HepG2 (cell line): ENCODE measurements around the gene CENPE. TPM values are rescaled to one million over a fixed set of nuclear protein-coding genes. Genes with fewer than 3 reads are reported as not detected.

Experiments
- BRCA1 ChIP-seq: sonication (generic); formaldehyde crosslinking; IDR thresholded peaks from 2 replicates; pipeline ENCODE4 v1.4.0; 2020; ENCODE audit warnings: missing genetic modification reagents
- CENPBD1 ChIP-seq: sonication (generic); formaldehyde crosslinking; IDR thresholded peaks from 2 replicates; pipeline ENCODE4 v1.8.0; 2022; ENCODE audit warnings: missing genetic modification reagents, low read depth, mild to moderate bottlenecking, borderline replicate concordance
- CHD2 ChIP-seq: IDR thresholded peaks from 2 replicates; pipeline ENCODE4 v1.6.1; 2011; ENCODE audit warnings: low read depth, low read length, improper control_type of control experiment
- FOXA1 ChIP-seq, 2 experiments: fragments of 450-650 bp in 1 of 2; sonication (generic) in 1 of 2; formaldehyde crosslinking in 1 of 2; IDR thresholded peaks; 2 replicates each; pipeline versions ENCODE4 v1.4.0 to v1.6.1; 2016 to 2020; ENCODE audit warnings: missing genetic modification reagents in 1 of 2
- FOXC1 ChIP-seq: sonication (generic); formaldehyde crosslinking; IDR thresholded peaks from 2 replicates; pipeline ENCODE4 v1.8.0; 2022; ENCODE audit warnings: mild to moderate bottlenecking, missing genetic modification reagents, borderline replicate concordance
- GLI4 ChIP-seq: sonication (generic); formaldehyde crosslinking; IDR thresholded peaks from 2 replicates; pipeline ENCODE4 v1.5.1; 2020; ENCODE audit warnings: missing genetic modification reagents, mild to moderate bottlenecking, moderate library complexity, borderline replicate concordance
- ISL2 ChIP-seq: sonication (generic); formaldehyde crosslinking; IDR thresholded peaks from 2 replicates; pipeline ENCODE4 v1.5.0; 2020; ENCODE audit warnings: missing genetic modification reagents
- JUN ChIP-seq: sonication (generic); formaldehyde crosslinking; IDR thresholded peaks from 2 replicates; pipeline ENCODE4 v1.4.0; 2020; ENCODE audit warnings: mild to moderate bottlenecking, missing genetic modification reagents
- KLF15 ChIP-seq: sonication (generic); formaldehyde crosslinking; IDR thresholded peaks from 2 replicates; pipeline ENCODE4 v1.8.1; 2023; ENCODE audit warnings: borderline replicate concordance, mild to moderate bottlenecking, inconsistent platforms, missing genetic modification reagents, mixed read lengths
- MAZ ChIP-seq, 2 experiments: sonication (generic) in 1 of 2; formaldehyde crosslinking in 1 of 2; IDR thresholded peaks; 2 replicates each; pipeline versions ENCODE4 v1.5.0 to v1.6.1; 2012 to 2020; ENCODE audit warnings: low read depth in 2 of 2, mild to moderate bottlenecking in 2 of 2, borderline replicate concordance in 1 of 2, improper control_type of control experiment in 1 of 2, low read length in 1 of 2, missing genetic modification reagents in 1 of 2, moderate library complexity in 1 of 2
- MXI1 ChIP-seq: IDR thresholded peaks from 3 replicates; pipeline ENCODE4 v1.6.1; 2012; ENCODE audit warnings: low read depth, low read length, inconsistent platforms, borderline replicate concordance
- NCOA2 ChIP-seq: sonication (generic); formaldehyde crosslinking; IDR thresholded peaks from 2 replicates; pipeline ENCODE4 v1.8.0; 2022; ENCODE audit warnings: inconsistent platforms
- NFIC ChIP-seq: IDR thresholded peaks from 2 replicates; pipeline ENCODE4 v1.6.1; 2012; ENCODE audit warnings: mild to moderate bottlenecking, low read length, inconsistent platforms
- NFKBIZ ChIP-seq: IDR thresholded peaks from 2 replicates; pipeline ENCODE4 v1.6.1; 2018; ENCODE audit warnings: missing genetic modification reagents, missing compliant biosample characterization
- TOPORS ChIP-seq: sonication (generic); formaldehyde crosslinking; IDR thresholded peaks from 2 replicates; pipeline ENCODE4 v1.8.0; 2023; ENCODE audit warnings: mild to moderate bottlenecking, missing genetic modification reagents
- YEATS4 ChIP-seq: sonication (generic); formaldehyde crosslinking; IDR thresholded peaks from 2 replicates; pipeline ENCODE4 v1.4.0; 2020; ENCODE audit warnings: missing genetic modification reagents, borderline replicate concordance
- ZBTB21 ChIP-seq: sonication (generic); formaldehyde crosslinking; IDR thresholded peaks from 2 replicates; pipeline ENCODE4 v1.4.0; 2020; ENCODE audit warnings: missing genetic modification reagents
- ZFY ChIP-seq: sonication (generic); formaldehyde crosslinking; IDR thresholded peaks from 2 replicates; pipeline ENCODE4 v1.4.0; 2020; ENCODE audit warnings: missing genetic modification reagents
- ZNF24 ChIP-seq: fragments of 450-650 bp; IDR thresholded peaks from 2 replicates; pipeline ENCODE4 v1.6.1; 2017; ENCODE audit warnings: antibody characterized with exemption, mild to moderate bottlenecking
- ZNF329 ChIP-seq: sonication (generic); formaldehyde crosslinking; IDR thresholded peaks from 2 replicates; pipeline ENCODE4 v1.9.0; 2021; ENCODE audit warnings: low read depth, mild to moderate bottlenecking, missing genetic modification reagents
- ZNF33B ChIP-seq: sonication (generic); formaldehyde crosslinking; IDR thresholded peaks from 2 replicates; pipeline ENCODE4 v1.5.1; 2020; ENCODE audit warnings: mild to moderate bottlenecking, missing genetic modification reagents
- ZNF431 ChIP-seq: sonication (generic); formaldehyde crosslinking; IDR thresholded peaks from 2 replicates; pipeline ENCODE4 v1.9.0; 2022; ENCODE audit warnings: missing genetic modification reagents, low read depth, mild to moderate bottlenecking, borderline replicate concordance
- ZNF761 ChIP-seq: sonication (generic); formaldehyde crosslinking; conservative IDR thresholded peaks from 2 replicates; pipeline ENCODE4 v1.4.0; 2020; ENCODE audit warnings: mild to moderate bottlenecking, missing genetic modification reagents
- polyA plus RNA-seq, 8 experiments: library from polyadenylated mRNA; depleted of rRNA in 3 of 8; stranded (reverse) in 7 of 8; unstranded in 1 of 8; fragments of >200 nt; fragmentation: Illumina TruSeq in 4 of 8; extraction: Trizol in 4 of 8; gene quantifications; 2 replicates each; pipeline versions ENCODE4 v1.2.1 to v1.2.3, GENCODE V29; 2011 to 2016; ENCODE audit warnings: low read depth in 4 of 8, missing spikeins in 1 of 8, mixed read lengths in 1 of 8; ENCODE audit not compliant: insufficient read depth in 1 of 8
- total RNA-seq, 5 experiments: library from RNA; depleted of rRNA; stranded (reverse); fragments of >200 nt; fragmentation: Illumina TruSeq; extraction: Trizol; gene quantifications; 2 replicates each; pipeline ENCODE4 v1.2.3, GENCODE V29; 2016; ENCODE audit warnings: low read depth in 1 of 5
- TF ChIP-seq, protein P1 (sequence below): IDR thresholded peaks from 2 replicates; pipeline ENCODE4 v1.6.1; 2016; ENCODE audit warnings: mild to moderate bottlenecking
- TF ChIP-seq, protein P2 (sequence below): sonication (generic); formaldehyde crosslinking; IDR thresholded peaks from 2 replicates; pipeline ENCODE4 v1.8.1; 2023; ENCODE audit warnings: mild to moderate bottlenecking, missing genetic modification reagents, borderline replicate concordance
- TF ChIP-seq, protein P3 (sequence below): sonication (generic); formaldehyde crosslinking; IDR thresholded peaks from 2 replicates; pipeline ENCODE4 v1.5.0; 2020; ENCODE audit warnings: missing genetic modification reagents
- TF ChIP-seq, protein P4 (sequence below): IDR thresholded peaks from 2 replicates; pipeline ENCODE4 v1.6.1; 2016; ENCODE audit warnings: low read depth

Gene CENPE
- total and polyA plus RNA-seq, 2 of the 13 experiments (the other 11 are each of a cell fraction or from before 2014, with no cell fraction given) = 2.1 to 19.8 TPM

DNA sequence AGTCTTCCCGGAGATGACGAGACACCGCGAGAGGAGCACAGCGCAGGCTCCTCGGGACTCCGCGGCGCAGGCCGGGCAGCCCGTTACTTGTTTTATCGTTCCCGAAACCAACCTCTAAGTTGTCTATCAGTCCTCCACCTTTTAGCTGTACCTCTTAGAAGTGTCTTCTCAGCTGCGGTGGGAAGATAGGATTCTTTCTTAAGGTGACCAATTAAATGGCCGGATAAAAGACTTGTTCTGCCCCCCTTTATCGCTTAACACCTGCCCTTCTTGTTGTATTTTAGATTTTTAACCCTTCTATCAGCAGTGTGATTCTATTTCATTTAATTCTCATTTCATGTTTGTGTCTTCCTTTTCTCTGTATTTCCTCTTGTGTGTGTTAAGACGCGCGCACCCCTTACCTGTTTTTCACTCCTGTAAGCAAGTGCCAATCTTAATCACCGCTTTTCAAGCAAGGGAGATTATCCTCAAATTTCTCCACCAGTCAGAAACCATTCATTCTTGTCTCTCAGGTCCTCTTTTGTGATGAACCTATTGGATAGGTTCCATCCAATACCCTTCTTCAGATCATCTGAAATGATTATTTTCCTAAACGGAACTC lies 121.3 kb downstream of the CENPE start, which contains the start of gene SLC9B2 (continued):
- TF ChIP-seq, protein P1, sequence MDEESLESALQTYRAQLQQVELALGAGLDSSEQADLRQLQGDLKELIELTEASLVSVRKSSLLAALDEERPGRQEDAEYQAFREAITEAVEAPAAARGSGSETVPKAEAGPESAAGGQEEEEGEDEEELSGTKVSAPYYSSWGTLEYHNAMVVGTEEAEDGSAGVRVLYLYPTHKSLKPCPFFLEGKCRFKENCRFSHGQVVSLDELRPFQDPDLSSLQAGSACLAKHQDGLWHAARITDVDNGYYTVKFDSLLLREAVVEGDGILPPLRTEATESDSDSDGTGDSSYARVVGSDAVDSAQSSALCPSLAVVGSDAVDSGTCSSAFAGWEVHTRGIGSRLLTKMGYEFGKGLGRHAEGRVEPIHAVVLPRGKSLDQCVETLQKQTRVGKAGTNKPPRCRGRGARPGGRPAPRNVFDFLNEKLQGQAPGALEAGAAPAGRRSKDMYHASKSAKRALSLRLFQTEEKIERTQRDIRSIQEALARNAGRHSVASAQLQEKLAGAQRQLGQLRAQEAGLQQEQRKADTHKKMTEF (CRISPR knock-in tag) = peak; percentile 53; the same call in 1 of the 2 replicates
- TF ChIP-seq CHD2 = peak; percentile 84
- TF ChIP-seq YEATS4 (CRISPR knock-in tag) = peak; percentile 0; the same call in 1 of the 2 replicates
- no peak; the same call in 1 of the 2 replicates for TF ChIP-seq ZFY (CRISPR knock-in tag)
- TF ChIP-seq, protein P2, sequence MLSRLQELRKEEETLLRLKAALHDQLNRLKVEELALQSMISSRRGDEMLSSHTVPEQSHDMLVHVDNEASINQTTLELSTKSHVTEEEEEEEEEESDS (CRISPR knock-in tag) = no peak
- TF ChIP-seq GLI4 = no peak
- TF ChIP-seq ZNF761 (CRISPR knock-in tag) = no peak
- TF ChIP-seq JUN = no peak
- 0 out of 2 replicates have a peak, but pooled peaks have one; percentile 11 for TF ChIP-seq KLF15 (CRISPR knock-in tag)
- TF ChIP-seq NFKBIZ = 0 out of 2 replicates have a peak, but pooled peaks have one; percentile 4
- TF ChIP-seq ZNF329 (CRISPR knock-in tag) = 0 out of 2 replicates have a peak, but pooled peaks have one; percentile 17
- TF ChIP-seq MAZ (IDR thresholded peaks at IDR 0.05; ENCODE audit: borderline replicate concordance, low read depth, low read length) = no peak
- no peak for TF ChIP-seq MAZ (CRISPR knock-in tag; IDR thresholded peaks at IDR 0.05; ENCODE audit: low read depth)
- no peak for TF ChIP-seq ISL2
- 0 out of 2 replicates have a peak, but pooled peaks have one; percentile 26 for TF ChIP-seq NCOA2
- TF ChIP-seq FOXA1 (IDR thresholded peaks at IDR 0.05) = no peak
- TF ChIP-seq FOXA1 (CRISPR knock-in tag; IDR thresholded peaks at IDR 0.05) = no peak
- TF ChIP-seq TOPORS = no peak
- TF ChIP-seq CENPBD1 (CRISPR knock-in tag) = no peak
- no peak for TF ChIP-seq MXI1
- peak; percentile 13; the same call in 1 of the 2 replicates for TF ChIP-seq ZNF431 (CRISPR knock-in tag)
- no peak for TF ChIP-seq ZNF33B (CRISPR knock-in tag)
- no peak for TF ChIP-seq BRCA1 (CRISPR knock-in tag)
- 0 out of 2 replicates have a peak, but pooled peaks have one; percentile 52 for TF ChIP-seq FOXC1 (CRISPR knock-in tag)
- TF ChIP-seq, protein P3, sequence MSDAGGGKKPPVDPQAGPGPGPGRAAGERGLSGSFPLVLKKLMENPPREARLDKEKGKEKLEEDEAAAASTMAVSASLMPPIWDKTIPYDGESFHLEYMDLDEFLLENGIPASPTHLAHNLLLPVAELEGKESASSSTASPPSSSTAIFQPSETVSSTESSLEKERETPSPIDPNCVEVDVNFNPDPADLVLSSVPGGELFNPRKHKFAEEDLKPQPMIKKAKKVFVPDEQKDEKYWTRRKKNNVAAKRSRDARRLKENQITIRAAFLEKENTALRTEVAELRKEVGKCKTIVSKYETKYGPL = no peak
- TF ChIP-seq NFIC = no peak
- TF ChIP-seq ZNF24 = no peak
- TF ChIP-seq, protein P4, sequence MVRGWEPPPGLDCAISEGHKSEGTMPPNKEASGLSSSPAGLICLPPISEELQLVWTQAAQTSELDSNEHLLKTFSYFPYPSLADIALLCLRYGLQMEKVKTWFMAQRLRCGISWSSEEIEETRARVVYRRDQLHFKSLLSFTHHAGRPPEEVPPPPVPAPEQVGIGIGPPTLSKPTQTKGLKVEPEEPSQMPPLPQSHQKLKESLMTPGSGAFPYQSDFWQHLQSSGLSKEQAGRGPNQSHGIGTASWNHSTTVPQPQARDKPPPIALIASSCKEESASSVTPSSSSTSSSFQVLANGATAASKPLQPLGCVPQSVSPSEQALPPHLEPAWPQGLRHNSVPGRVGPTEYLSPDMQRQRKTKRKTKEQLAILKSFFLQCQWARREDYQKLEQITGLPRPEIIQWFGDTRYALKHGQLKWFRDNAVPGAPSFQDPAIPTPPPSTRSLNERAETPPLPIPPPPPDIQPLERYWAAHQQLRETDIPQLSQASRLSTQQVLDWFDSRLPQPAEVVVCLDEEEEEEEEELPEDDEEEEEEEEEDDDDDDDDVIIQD (CRISPR knock-in tag) = no peak
- TF ChIP-seq ZBTB21 = peak; percentile 24; the same call in 1 of the 2 replicates
